C4-2B (cell line): ENCODE measurements around the gene CLIC4.

Source experiments
- CTCF ChIP-seq: fragments of 450-650 bp; conservative IDR thresholded peaks from 2 replicates; pipeline ENCODE4 v1.5.1; 2017; ENCODE audit warnings: mild to moderate bottlenecking
- ZFX ChIP-seq: fragments of 450-650 bp; IDR thresholded peaks from 2 replicates; pipeline ENCODE4 v1.6.1; 2017

GRCh38 chr1:24846671-24847070, 101.4 kb downstream of the CLIC4 start:
- no peak for TF ChIP-seq CTCF
- no peak for TF ChIP-seq ZFX
